HG03457 (cell line): ENCODE measurements around the gene GJC2.
"Not testable (repeated sequence)": the region's sequence is repeated elsewhere in the genome, so short reads cannot be mapped to it uniquely, and the experiment has no call there.

Experiments used
- ATAC-seq: cut with Tn5 transposase; IDR thresholded peaks from one replicate; pipeline ENCODE4 v1.9.1; 2021; ENCODE audit warnings: moderate number of reproducible peaks; ENCODE audit not compliant: unreplicated experiment

The GJC2 gene

DNA sequence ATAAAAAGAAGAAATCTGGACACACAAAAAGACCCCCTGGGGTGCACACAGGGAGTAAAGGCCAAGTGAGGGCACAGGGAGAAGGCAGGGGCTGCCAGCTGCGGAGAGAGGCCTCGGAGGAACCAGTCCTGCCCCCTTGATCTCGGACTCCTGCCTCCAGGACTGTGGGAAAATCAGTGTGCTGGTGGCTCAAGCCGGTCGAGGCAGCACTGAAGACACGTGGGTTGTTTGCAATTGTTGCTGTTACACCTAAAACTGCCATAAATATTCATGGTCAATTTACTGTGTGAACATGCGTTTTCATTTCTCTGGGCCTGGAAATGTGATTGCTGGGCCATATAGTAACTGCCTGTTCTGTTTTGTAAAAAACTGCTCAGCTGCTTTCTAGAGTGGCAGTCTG is 34.4 kb downstream of the GJC2 start:
- ATAC-seq, result no peak

DNA sequence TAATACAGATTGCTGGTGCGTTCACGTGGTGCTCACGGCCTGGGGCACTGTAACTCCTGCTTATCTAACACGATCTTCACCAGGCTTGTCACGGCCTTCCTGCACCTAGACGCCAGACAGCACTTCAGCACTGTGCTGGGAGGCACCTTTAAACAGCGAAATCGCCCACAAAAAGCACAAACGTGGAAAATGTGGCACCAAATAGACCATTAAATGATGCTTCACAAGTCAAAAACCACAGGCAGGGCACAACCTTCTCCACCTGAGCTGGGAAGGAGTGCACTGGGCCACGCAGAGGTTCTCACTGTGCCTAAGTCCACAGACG is 35.9 kb downstream of the GJC2 start:
- no peak for ATAC-seq

- not testable (repeated sequence) for ATAC-seq
Measured at GRCh38 chr1:228188249-228188648, 38.5 kb downstream of the GJC2 start.

DNA sequence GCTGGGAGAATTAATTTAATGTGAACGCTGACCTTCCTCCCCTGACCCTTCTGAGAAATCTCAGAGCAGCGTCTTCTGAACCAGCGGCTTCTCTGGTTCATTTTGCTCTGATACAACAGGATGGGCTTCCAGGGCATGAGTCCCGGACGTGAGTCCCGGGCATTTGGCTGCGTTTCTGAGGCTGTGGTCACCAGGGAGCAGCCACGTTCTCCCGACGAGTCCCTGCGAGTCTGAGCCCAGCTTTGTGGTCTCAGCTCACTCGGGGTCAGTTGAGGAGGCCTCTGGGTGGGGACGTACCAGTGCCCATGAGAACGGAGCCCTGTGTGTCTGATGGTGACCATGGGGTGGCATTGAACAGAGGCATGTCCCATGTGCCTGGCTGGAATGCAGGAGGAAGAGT is 40.5 kb downstream of the GJC2 start:
- no peak for ATAC-seq

GRCh38 chr1:228190778-228191177 is 41.0 kb downstream of the GJC2 start:
- ATAC-seq, result no peak

DNA sequence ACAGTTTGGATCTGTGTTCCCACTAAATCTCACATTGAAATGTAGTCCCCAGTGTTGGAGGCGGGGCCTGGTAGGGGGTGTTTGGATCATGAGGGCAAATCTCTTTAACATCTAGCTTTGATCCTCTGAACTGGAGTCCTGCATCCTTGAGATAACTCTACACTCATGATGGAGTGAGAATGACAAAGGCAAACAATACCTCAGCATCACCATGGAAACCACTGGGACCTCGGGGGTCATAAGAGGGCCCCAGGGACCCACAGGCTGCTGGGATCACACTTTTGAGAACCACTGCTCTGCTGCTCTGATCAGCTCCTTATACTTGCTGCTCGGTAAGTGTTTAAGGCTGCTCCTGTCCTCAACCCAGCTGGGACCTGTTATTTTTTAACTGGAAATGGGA is 44.7 kb downstream of the GJC2 start:
- ATAC-seq, result no peak

DNA sequence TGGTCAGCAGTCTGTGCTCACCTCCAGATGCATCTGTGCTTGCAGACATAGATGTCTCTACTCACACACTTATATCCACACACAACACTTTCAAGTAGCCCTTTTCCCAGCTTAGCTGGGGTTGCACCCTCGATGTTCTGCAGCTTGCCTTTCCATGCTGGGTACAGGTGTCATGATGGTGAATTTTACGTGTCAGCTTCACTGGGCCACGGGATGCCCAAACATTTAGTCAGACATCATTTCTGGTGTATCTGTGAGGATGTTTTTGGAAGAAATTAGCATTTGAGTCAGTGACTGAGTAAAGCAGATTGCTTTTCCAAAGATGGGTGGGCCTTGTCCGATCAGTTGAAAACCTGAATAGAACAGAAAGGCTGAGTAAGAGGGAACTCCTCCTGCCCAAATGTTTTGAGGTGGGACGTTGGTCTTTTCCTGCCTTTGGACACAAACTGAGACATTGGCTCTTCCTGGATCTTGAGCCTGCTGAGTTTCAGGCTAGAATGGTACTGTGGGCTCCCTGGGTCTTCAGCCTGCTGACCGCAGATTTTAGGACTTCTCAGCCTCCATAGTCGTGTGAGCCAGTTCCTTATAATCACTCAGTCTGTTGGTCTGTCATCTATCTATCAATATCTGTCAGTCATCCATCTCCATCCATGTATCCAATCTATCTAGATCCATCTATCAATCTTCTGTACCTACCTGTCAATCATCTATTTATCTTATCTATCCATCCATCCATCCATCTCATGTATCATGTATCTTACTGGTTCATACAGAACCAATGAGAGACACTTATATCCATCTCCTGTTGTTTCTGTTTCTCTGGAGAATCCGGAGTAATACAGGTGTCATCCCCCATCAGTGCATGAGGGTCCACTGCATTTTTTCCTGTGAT is 45.4 kb downstream of the GJC2 start:
- no peak for ATAC-seq

- no peak for ATAC-seq
Measured at GRCh38 chr1:228197555-228198147, 47.9 kb downstream of the GJC2 start.

- no peak for ATAC-seq
Measured at GRCh38 chr1:228198977-228199590, 49.4 kb downstream of the GJC2 start.

GRCh38 chr1:228204958-228205357 is 55.2 kb downstream of the GJC2 start:
- ATAC-seq, result no peak

GRCh38 chr1:228205526-228206436 is 56.1 kb downstream of the GJC2 start:
- ATAC-seq, result no peak

- ATAC-seq, result no peak
Measured at GRCh38 chr1:228206582-228207351, 57.0 kb downstream of the GJC2 start.

DNA sequence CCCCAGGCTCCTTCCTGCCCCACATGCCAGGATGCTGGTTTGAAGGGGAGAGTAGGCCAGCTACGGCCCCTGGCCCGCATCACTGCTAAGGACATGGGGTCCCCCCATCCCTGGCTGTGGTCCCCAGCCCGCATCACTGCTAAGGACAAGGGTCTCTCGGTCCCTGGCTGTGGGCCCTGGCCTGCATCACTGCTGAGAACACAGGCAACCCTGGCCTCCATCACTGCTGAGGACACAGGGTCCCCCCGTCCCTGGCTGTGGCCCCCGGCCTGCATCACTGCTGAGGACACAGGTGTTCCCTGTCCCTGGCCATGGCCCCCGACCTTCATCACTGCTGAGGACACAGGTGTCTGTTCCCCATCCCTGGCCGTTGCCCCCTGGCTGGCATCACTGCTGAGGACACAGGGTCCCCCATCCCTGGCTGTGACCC is 57.7 kb downstream of the GJC2 start:
- ATAC-seq, result no peak

GRCh38 chr1:228207851-228208821 is 58.4 kb downstream of the GJC2 start, which contains the start of gene OBSCN:
Gene OBSCN, plus strand, starts transcription at chr1:228208044. Its CDS starts 3,740 bp downstream, at chr1:228211784.
- ATAC-seq, result no peak

DNA sequence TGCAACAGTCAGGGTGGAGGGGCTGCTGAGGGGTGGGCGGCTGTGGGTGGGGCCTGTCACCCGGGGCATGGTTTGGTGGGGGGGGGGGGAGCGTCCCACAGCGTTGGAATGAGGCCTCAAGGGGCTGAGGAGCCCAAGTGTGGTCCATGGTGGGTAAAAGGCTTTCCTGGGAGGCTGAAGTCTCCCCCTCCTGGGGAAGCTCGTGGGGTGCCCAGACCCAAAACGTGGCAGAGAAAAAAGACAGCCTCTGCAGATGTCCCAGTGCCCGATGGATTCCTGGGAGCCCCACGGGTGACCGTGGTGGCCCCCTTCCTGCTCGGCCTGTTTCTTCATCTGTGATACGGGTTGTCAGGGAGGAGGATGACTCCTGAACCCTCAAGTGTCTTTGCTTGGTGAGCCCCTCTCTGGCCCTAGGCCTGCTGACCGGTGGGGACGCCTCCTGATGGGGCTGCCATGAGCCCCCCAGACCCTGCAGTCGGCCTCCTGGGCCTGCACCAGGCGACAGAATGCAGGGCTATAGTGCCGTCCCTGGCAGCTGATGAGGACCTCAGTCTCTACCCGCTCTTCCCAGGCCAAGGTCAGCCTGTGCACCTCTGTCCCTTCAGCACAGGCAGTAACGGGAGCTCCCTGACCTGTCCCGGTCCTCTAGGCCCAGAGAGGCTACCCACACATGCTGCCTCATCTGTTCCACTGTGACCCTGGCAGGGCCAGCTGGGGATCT is 59.3 kb downstream of the GJC2 start:
- ATAC-seq, result no peak
